ENCODE measurements around the gene ANXA4.
"Not testable (repeated sequence)": the region's sequence is repeated elsewhere in the genome, so short reads cannot be mapped to it uniquely, and the experiment has no call there.

The ANXA4 gene

DNA sequence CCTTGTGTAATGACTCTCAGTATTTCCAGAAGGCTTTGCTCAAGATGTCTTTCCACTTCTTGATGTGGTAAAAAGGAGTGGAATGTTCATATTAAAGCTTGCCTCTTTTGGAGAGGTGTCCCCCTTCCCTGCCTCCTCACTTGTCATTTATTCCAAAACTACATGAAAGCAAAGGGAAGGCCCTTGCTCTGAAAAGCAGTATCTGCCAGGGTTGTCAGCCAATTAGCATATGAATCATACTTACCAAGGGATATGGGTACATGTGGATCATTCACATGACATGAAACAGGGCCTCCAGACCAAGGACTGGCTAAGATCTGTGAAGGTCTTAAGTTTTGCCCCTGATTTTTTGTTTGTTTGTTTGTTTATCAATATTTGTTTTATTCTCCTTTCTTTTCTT, 31.3 kb downstream of the ANXA4 start:
- DNase-seq (ENCODE audit: insufficient read length, low spot score): no peak
- no peak for FAIRE-seq
- TF ChIP-seq POLR2AphosphoS5 (IDR thresholded peaks at IDR 0.05; ENCODE audit: low read depth, low read length) (no peak), PAX5 (IDR thresholded peaks at IDR 0.05; ENCODE audit: insufficient read depth, low read length, severe bottlenecking) (no peak), SPI1 (IDR thresholded peaks at IDR 0.05; ENCODE audit: low read depth, low read length) (no peak), TAF1 (IDR thresholded peaks at IDR 0.05; ENCODE audit: low read depth, low read length) (no peak), POU2F2 (IDR thresholded peaks at IDR 0.05; ENCODE audit: low read depth, low read length) (no peak), POLR2A (IDR thresholded peaks at IDR 0.05; ENCODE audit: low read depth, low read length) (no peak)

DNA sequence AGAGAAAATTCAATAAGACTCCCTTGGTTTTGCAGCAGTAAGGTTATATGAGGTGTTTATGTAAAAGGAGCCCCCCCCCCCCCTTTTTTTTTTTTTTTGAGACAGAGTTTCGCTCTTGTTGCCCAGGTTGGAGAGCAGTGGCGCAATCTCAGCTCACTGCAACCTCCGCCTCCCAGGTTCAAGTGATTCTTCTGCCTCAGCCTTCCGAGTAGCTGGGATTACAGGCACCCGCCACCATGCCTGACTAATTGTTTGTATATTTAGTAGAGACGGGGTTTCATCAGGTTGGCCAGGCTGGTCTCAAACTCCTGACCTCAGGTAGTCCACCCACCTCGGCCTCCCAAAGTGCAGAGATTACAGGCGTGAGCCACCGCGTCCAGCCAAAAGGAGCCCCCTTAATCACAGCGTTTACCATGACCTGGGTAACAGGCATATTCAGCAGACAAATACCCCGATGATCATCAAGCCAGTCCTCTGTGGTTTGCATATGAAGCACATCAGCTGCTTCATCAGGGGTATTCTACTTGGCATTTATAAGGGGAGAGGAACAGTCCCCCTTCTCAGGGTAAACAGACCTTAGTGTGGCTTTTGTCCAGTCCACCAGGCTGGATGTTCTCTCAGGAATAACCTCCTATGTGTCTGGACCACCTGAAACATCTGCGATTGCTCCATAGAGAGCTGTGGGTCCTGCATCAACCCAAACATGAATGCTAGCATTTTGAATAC, 32.5 kb downstream of the ANXA4 start:
- FAIRE-seq; DNase-seq (ENCODE audit: insufficient read length, low spot score): not testable (repeated sequence)

GRCh38 chr2:69774984-69775982, 33.3 kb downstream of the ANXA4 start:
- FAIRE-seq: peak; percentile 35

GRCh38 chr2:69776886-69777785, 35.2 kb downstream of the ANXA4 start:
- DNase-seq (ENCODE audit: insufficient read length, low spot score): no peak
- no peak for FAIRE-seq
- TF ChIP-seq POLR2AphosphoS5 (IDR thresholded peaks at IDR 0.05; ENCODE audit: low read depth, low read length) (no peak), POU2F2 (IDR thresholded peaks at IDR 0.05; ENCODE audit: low read depth, low read length) (no peak), TAF1 (IDR thresholded peaks at IDR 0.05; ENCODE audit: low read depth, low read length) (no peak), PAX5 (IDR thresholded peaks at IDR 0.05; ENCODE audit: insufficient read depth, low read length, severe bottlenecking) (no peak), SPI1 (IDR thresholded peaks at IDR 0.05; ENCODE audit: low read depth, low read length) (no peak), POLR2A (IDR thresholded peaks at IDR 0.05; ENCODE audit: low read depth, low read length) (no peak)

More at GRCh38 chr2:69774984-69775982, 33.3 kb downstream of the ANXA4 start:
- no peak for DNase-seq (ENCODE audit: insufficient read length, low spot score)
- TF ChIP-seq SPI1 (IDR thresholded peaks at IDR 0.05; ENCODE audit: low read depth, low read length) (peak; percentile 76), TAF1 (IDR thresholded peaks at IDR 0.05; ENCODE audit: low read depth, low read length) (no peak), POU2F2 (IDR thresholded peaks at IDR 0.05; ENCODE audit: low read depth, low read length) (peak; percentile 85), POLR2A (IDR thresholded peaks at IDR 0.05; ENCODE audit: low read depth, low read length) (no peak), POLR2AphosphoS5 (IDR thresholded peaks at IDR 0.05; ENCODE audit: low read depth, low read length) (no peak), PAX5 (IDR thresholded peaks at IDR 0.05; ENCODE audit: insufficient read depth, low read length, severe bottlenecking) (no peak)

DNA sequence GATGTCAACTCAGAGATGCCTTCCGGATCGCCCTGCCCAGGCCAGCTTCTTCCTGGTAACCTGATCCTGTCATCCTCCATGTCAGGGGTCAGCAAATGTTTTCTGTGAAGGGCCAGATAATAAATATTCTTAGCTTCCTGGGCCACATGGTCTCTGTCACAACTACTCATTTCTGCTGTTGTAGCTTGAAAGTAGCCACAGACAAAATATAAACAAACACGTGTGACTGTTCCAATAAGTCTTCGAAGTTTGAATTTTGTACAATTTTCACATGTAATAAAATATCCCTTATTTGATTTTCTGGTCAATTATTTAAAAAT, 35.8 kb downstream of the ANXA4 start:
- DNase-seq (ENCODE audit: insufficient read length, low spot score) (no peak), FAIRE-seq (no peak)
- TF ChIP-seq PAX5 (IDR thresholded peaks at IDR 0.05; ENCODE audit: insufficient read depth, low read length, severe bottlenecking): no peak
- no peak for TF ChIP-seq TAF1 (IDR thresholded peaks at IDR 0.05; ENCODE audit: low read depth, low read length)
- TF ChIP-seq SPI1 (IDR thresholded peaks at IDR 0.05; ENCODE audit: low read depth, low read length): no peak
- TF ChIP-seq POU2F2 (IDR thresholded peaks at IDR 0.05; ENCODE audit: low read depth, low read length): no peak
- no peak for TF ChIP-seq POLR2AphosphoS5 (IDR thresholded peaks at IDR 0.05; ENCODE audit: low read depth, low read length)
- no peak for TF ChIP-seq POLR2A (IDR thresholded peaks at IDR 0.05; ENCODE audit: low read depth, low read length)

- FAIRE-seq (no peak), DNase-seq (ENCODE audit: insufficient read length, low spot score) (no peak)
- TF ChIP-seq PAX5 (IDR thresholded peaks at IDR 0.05; ENCODE audit: insufficient read depth, low read length, severe bottlenecking) (no peak), POLR2A (IDR thresholded peaks at IDR 0.05; ENCODE audit: low read depth, low read length) (no peak), POLR2AphosphoS5 (IDR thresholded peaks at IDR 0.05; ENCODE audit: low read depth, low read length) (no peak), POU2F2 (IDR thresholded peaks at IDR 0.05; ENCODE audit: low read depth, low read length) (no peak), TAF1 (IDR thresholded peaks at IDR 0.05; ENCODE audit: low read depth, low read length) (no peak), SPI1 (IDR thresholded peaks at IDR 0.05; ENCODE audit: low read depth, low read length) (no peak)
Observed at GRCh38 chr2:69779258-69780001, 37.5 kb downstream of the ANXA4 start.

DNA sequence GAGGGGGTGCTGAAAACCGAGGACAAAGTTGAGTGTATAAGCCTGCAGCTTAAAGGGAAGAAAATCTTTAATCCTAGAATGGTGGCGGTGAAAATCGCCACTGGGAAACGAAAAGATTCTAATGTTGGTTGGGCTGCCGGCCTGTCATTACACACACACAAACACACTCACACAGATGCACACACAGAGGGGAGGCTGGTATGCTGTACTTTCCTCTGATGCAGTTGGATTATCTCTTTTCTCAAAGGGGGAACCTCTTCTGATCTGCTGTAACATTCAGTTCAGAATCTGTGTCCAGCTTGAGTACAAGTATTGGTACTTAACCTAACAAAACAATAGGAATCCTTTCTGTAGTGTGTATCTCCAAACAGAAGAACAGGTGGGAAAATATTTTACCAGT, 39.0 kb downstream of the ANXA4 start:
- FAIRE-seq (no peak), DNase-seq (ENCODE audit: insufficient read length, low spot score) (no peak)
- TF ChIP-seq POLR2A (IDR thresholded peaks at IDR 0.05; ENCODE audit: low read depth, low read length) (no peak), PAX5 (IDR thresholded peaks at IDR 0.05; ENCODE audit: insufficient read depth, low read length, severe bottlenecking) (no peak), POU2F2 (IDR thresholded peaks at IDR 0.05; ENCODE audit: low read depth, low read length) (no peak), SPI1 (IDR thresholded peaks at IDR 0.05; ENCODE audit: low read depth, low read length) (no peak), POLR2AphosphoS5 (IDR thresholded peaks at IDR 0.05; ENCODE audit: low read depth, low read length) (no peak), TAF1 (IDR thresholded peaks at IDR 0.05; ENCODE audit: low read depth, low read length) (no peak)
